Placental epithelial cell (primary cell): ENCODE data around the gene TEF. TPM values are rescaled to one million over a fixed set of nuclear protein-coding genes. Genes with fewer than 3 reads are reported as not detected.

Source experiments
- small RNA-seq: library from RNA; depleted of rRNA; stranded (forward); fragments of <200 nt; gene quantifications from one replicate; pipeline ENCODE3, GENCODE V24; 2012
- total RNA-seq: library from RNA; depleted of rRNA; stranded (reverse); fragments of >200 nt; gene quantifications from 2 replicates; pipeline ENCODE4 v1.2.3, GENCODE V29; 2012

TEF gene
- 13.3 and 16.4 TPM in 2 replicates for total RNA-seq

GRCh38 chr22:41381329-41382097 lies at the start of gene TEF:
TSS of gene TEF (plus strand) at chr22:41381942. CDS start at chr22:41382045, 103 bp downstream.

GRCh38 chr22:41446639-41447434 lies 65.1 kb downstream of the TEF start, which contains the start of gene TOB2:
TSS of gene TOB2 (minus strand) at chr22:41446801. CDS start at chr22:41437345, 9,456 bp downstream.

Small RNA genes within 50 kb of the gene (small RNA-seq; reads per million reads assigned to genes)
- gene RNU6-495P, result not detected

Other genes with a start within 250 kb of the TEF start
- gene L3MBTL2, start 176.6 kb upstream of the TEF start, total RNA-seq, result 19.6 and 24.6 TPM in 2 replicates
- 1.2 and 2.8 TPM in 2 replicates for gene CHADL, start 141.0 kb upstream of the TEF start, total RNA-seq
- gene RANGAP1, start 95.8 kb upstream of the TEF start, total RNA-seq, result 16.5 and 40.6 TPM in 2 replicates
- 33.8 and 42.5 TPM in 2 replicates for gene ZC3H7B, start 80.4 kb upstream of the TEF start, total RNA-seq
- 29.8 and 35.4 TPM in 2 replicates for gene TOB2, start 64.9 kb downstream of the TEF start, total RNA-seq
- gene PHF5A, start 86.8 kb downstream of the TEF start, total RNA-seq, result 35.4 and 38.9 TPM in 2 replicates
- 51.0 and 78.7 TPM in 2 replicates for gene ACO2, start 87.2 kb downstream of the TEF start, total RNA-seq
- 20.4 and 21.3 TPM in 2 replicates for gene POLR3H, start 162.5 kb downstream of the TEF start, total RNA-seq
- gene CSDC2, start 179.1 kb downstream of the TEF start, total RNA-seq, result 2.0 and 2.6 TPM in 2 replicates
- 14.2 and 22.4 TPM in 2 replicates for gene PMM1, start 207.9 kb downstream of the TEF start, total RNA-seq
- 10.2 and 17.5 TPM in 2 replicates for gene DESI1, start 239.1 kb downstream of the TEF start, total RNA-seq
- gene XRCC6, start 239.4 kb downstream of the TEF start, total RNA-seq, result 210 and 324 TPM in 2 replicates